ENCODE data around the gene LAMC1. TPM values are rescaled to one million over a fixed set of nuclear protein-coding genes. Genes with fewer than 3 reads are reported as not detected.
"Not testable (repeated sequence)": the region's sequence is repeated elsewhere in the genome, so short reads cannot be mapped to it uniquely, and the experiment has no call there.

Gene LAMC1
- total RNA-seq, 1 donor from 2014 or later, result 104 TPM

- no peak for DNase-seq (ENCODE audit: low spot score)
- intact Hi-C loops (cut with DNase I), result no loop called here
Measured at GRCh38 chr1:183038913-183039312, 15.7 kb downstream of the LAMC1 start.

GRCh38 chr1:183039330-183039729 lies 16.1 kb downstream of the LAMC1 start:
- intact Hi-C loops (cut with DNase I), result no loop called here
- no peak for DNase-seq (ENCODE audit: low spot score)

GRCh38 chr1:183039985-183040447 lies 16.8 kb downstream of the LAMC1 start:
- DNase-seq (ENCODE audit: low spot score), result no peak
- intact Hi-C loops (cut with DNase I), result no loop called here

DNA sequence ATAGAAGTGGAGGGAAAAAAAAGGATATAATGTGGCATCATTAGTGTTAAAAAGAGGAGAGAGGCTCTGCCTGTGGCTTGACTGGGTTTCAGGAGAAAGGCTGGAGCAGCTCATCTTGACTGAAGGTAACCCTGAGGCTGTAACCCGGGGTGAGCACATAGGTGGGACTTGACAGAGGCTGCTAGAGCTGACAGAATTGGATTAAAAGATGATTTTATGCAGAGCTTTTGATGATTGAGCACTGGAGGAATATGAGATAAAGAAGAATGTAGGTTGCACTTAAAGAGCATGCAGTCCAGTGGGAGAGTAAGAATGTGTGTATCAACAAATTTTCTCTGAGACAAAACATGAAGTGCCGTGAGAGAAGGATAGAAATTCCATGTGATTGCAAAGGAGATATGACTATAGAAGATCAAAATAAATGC lies 17.3 kb downstream of the LAMC1 start:
- intact Hi-C loops (cut with DNase I), result no loop called here
- no peak for DNase-seq (ENCODE audit: low spot score)

DNA sequence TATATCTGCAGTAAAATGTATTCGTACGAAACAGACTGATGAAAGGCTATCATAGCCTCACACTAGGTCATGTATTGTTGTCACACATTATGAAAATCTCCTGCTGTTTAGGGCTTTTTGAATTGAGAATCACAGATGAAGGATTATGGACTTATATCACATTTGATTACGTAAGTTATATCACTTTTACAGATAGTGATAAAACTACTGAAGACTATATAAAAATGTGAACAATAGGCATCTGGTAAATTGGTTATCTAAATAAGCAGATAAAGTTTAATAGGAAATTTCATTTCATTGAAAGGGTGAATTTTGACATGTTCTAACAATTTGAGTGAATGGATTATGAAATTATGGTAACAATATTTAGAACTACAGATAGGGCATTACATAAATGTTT lies 20.0 kb downstream of the LAMC1 start:
- intact Hi-C loops (cut with DNase I), result no loop called here
- no peak for DNase-seq (ENCODE audit: low spot score)

DNA sequence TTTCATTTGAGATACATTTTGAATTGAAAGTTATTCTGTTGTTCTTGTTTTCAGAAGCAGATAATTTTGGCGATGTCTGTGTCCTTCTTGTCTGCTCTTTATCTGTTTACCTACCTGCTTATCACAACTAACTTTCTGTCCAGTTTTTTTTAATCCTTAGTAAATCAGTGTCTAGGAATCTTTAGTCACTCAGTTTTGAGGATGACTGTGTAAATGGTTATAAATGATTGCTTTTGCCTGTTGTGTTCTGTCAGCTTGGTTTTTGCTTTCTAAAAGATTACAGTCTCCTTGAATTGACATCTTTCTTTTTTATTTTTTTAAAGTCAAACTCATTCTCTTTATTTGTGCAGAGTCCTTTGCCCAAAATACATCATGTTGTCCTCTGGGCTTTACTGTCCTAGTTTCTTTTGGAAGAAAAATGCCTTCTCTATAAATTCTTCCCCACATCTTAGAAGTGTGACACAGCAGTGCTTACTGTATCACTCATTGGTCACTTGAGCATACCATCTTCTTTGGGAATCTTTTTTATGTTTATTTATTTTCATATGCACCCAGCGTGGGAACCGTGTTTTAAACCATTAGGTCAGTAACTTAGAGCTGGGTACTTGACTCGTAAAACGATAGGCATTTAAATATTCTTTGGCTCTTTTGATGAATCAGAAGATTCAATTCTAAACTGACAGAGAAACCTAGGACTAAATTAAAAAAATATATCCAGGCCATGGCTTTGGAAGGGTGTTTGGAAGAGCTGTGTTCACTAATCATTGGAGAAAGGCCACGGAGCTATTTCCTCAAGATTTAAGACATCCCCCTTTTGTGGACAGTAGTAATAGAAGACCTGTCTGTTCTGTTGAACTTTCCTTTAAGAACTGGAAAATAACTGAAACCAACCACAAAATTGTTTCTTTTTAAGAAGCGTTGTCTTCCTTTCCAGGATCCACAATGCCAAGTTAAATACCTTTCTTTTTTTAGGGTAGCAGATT lies 20.9 kb downstream of the LAMC1 start:
- no peak for DNase-seq (ENCODE audit: low spot score)
- intact Hi-C loops (cut with DNase I), result no loop called here

DNA sequence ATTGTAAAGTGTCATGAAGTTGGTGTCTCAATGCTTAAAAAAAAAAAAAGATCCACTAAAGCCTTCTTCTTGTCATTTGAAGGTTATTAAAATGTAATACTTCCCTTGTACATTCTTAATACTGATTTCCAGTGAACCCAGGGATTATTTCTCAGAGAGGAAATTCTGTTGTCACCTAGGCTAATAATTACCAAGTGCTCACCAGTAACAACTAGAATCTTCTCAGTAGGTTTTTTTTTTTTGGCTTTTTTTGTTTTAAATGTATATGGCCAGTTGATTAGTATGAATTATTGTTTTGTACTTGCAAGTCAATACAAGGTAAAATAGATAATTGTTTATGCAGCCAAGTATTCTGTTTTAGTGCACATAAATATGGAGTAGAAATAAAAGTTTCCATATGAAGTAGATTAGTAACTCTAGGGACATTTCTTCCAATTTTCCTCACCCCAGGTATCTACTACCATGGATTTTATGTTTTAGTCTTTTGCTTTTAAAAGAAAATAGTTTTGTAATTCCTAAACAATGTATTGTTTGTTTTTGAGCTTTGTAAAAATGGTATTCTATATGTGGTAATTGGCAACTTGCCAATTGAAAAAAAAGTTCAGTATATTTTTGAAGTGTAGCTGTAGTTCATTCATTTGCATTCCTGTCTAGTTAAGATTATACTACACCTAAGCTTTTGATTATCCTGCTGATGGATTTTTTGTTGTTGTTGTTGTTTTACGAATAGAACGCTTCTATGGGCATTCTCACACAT lies 21.9 kb downstream of the LAMC1 start:
- DNase-seq (ENCODE audit: low spot score), result no peak
- intact Hi-C loops (cut with DNase I), result no loop called here

DNA sequence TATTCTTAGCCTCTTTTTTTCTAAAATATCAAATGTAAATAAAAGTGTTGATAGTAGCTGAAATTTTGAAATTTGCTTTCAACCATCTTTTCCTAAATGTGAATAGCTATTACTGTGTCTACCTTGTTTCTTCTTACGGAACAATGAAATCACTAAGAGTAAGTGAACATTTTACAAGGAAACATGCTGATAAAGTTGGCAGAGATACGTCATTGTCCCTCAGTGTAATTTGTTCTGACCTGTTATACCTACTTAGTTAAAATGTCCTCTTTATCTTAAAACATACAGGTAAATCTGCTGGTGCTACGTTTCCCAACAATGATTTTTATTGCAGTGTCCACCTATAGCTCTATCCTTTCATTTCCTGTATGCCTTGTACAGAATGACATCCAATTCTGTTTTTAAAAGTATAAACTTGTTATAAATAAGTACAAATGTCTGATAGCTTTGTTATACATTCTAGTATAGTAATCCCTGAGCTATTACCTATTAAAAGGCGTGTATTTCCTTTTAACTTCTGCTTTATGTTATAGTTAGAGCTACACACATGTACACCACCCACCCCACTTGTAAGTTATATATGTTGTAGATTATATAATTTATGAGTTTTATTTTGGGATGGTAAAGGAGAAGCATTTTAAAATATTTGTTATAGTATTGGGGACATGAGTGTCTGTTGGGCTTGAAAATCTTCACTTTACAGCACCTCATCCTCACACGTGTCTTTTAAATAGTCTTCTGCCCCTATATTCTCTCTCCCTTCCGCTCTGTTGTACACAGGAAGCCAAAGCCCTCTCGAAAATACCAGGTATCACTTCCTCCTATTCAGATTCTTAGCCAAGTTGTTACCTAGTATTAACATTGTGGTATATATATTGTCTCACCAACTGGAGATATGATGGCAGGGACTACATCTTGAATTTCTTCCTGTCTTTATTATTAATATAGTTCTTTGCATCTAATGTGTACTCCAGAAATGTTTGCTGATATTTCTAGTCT lies 25.2 kb downstream of the LAMC1 start:
- intact Hi-C loops (cut with DNase I), result no loop called here

DNA sequence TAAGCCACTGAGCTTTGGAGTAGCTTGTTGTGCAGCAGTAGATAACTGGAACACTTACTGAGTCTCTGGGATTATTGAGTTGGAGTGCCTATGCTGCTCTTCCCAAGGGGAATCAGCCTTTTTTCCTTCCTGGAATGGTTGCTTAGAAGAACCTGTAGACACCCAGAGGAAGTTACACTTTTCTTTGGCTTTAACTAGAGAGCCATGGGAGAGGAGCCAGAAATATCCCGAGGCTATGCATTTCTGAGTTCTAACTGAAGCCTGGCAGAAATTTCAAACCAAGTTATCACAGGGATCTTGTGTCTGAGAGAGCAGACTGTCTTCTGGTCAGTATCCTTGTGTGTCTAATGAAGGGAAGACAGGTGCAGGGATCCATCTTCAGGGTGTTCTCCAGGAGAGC lies 28.3 kb downstream of the LAMC1 start:
- DNase-seq (ENCODE audit: low spot score), result no peak
- intact Hi-C loops (cut with DNase I), result no loop called here

More for the DNA sequence above, 25.2 kb downstream of the LAMC1 start:
- no peak for DNase-seq (ENCODE audit: low spot score)

GRCh38 chr1:183052861-183053260 lies 29.6 kb downstream of the LAMC1 start:
- intact Hi-C loops (cut with DNase I), result no loop called here

GRCh38 chr1:183058851-183059502 lies 35.8 kb downstream of the LAMC1 start:
- intact Hi-C loops (cut with DNase I), result no loop called here

More at GRCh38 chr1:183052861-183053260, 29.6 kb downstream of the LAMC1 start:
- no peak for DNase-seq (ENCODE audit: low spot score)

DNA sequence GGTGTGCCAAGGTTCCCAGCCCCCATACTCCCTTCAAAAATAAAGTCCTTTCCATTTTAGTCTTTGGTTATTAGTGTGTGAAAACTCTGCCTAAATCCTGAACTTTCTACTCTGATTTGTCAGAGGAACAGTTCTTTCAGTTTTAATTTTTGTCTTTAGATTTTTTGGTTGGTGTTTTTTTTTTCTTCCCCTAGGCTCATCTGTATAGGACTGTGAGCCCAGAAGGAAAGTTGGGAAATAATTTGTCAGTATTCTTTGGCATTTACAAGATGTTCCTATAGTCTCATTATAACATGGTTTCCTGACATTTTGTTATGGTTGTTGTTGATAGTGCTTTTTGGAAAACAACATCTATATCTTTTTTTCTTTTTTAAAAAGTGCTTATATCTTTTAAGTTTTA lies 38.0 kb downstream of the LAMC1 start:
- intact Hi-C loops (cut with DNase I), result no loop called here
- no peak for DNase-seq (ENCODE audit: low spot score)

More at GRCh38 chr1:183058851-183059502, 35.8 kb downstream of the LAMC1 start:
- DNase-seq (ENCODE audit: low spot score), result no peak

GRCh38 chr1:183063349-183063748 lies 40.1 kb downstream of the LAMC1 start:
- intact Hi-C loops (cut with DNase I), result no loop called here
- no peak for DNase-seq (ENCODE audit: low spot score)

- intact Hi-C loops (cut with DNase I), result no loop called here
- no peak for DNase-seq (ENCODE audit: low spot score)
Measured at GRCh38 chr1:183065168-183065706, 42.0 kb downstream of the LAMC1 start.

DNA sequence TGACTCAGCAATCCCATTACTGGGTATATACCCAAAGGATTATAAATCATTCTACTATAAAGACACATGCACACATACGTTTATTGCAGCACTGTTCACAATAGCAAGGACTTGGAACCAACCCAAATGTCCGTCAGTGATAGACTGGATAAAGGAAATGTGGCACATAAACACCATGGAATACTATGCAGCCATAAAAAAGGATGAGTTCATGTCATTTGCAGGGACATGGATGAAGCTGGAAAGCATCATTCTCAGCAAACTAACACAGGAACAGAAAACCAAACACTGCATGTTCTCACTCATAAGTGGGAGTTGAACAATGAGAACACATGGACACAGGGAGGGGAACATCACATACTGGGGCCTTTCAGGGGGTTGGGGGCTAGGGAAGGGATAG lies 43.2 kb downstream of the LAMC1 start:
- intact Hi-C loops (cut with DNase I); DNase-seq (ENCODE audit: low spot score): not testable (repeated sequence)

DNA sequence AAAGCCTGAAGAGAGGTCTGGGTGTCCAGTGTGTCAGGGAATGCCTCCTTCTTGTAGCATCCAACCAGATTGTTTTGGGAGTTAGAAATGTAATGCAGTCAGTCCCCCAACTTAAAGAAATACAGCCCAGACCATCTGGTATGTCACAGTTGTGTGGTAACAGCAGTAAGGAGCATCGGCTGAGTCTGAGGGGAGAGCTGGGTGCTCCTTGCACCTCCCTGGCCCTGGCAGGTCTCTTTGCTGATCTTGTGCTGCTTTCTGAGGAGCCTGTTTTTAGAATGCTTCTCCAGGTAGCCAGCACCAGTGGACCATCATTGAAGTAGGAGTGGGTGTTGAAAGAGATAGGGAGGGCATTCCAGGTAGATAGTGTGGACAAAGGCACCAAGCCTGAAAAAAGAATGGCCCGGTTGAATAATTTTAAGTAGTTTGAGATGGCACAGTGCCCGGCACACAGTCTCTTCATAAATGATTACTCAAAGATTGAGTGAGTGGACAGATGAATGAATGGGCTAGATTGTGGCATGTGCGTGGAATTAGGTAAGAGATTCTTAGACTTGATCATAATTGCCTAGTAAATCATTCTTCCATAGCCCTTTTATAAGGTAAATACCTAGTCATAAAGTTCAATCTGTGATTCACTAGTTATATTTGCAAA lies 46.5 kb downstream of the LAMC1 start:
- intact Hi-C loops (cut with DNase I), result no loop called here
- no peak for DNase-seq (ENCODE audit: low spot score)

GRCh38 chr1:183070234-183070922 lies 47.2 kb downstream of the LAMC1 start:
- no peak for DNase-seq (ENCODE audit: low spot score)
- intact Hi-C loops (cut with DNase I), result no loop called here
